K562 (cell line): ENCODE results near the gene SDR39U1. TPM values are rescaled to one million over a fixed set of nuclear protein-coding genes. Genes with fewer than 3 reads are reported as not detected.

ENCODE experiments used
- ATAC-seq: fragments of 200-7000 bp; cut with Tn5 transposase; 3 replicates; pipeline ENCODE4 v1.9.1; 2020; ENCODE audit warnings: moderate library complexity
- BruUV-seq: library from RNA; stranded (reverse); fragments of 400-500 nt; replicated peaks from 2 replicates; lab custom pipeline; 2021; lab: Mats Ljungman, UMichigan
- CTCF ChIA-PET: fragments of 300-600 bp; formaldehyde crosslinking; extraction: SDS; loops from one replicate; lab custom pipeline; 2021; ENCODE audit warnings: low intra/inter-chr PET ratio; lab: Yijun Ruan, JAX
- POLR2A ChIA-PET: fragments of 300-600, 350-650 bp; sonication (Branson Sonifier 250); formaldehyde crosslinking; extraction: SDS; loops from one replicate; lab custom pipeline; 2021; ENCODE audit warnings: antibody characterized with exemption, inconsistent platforms; lab: Yijun Ruan, JAX
- DNase-seq, 4 experiments: peaks; one replicate each; pipeline versions ENCODE4 v3.0.0 to v3.0.0-alpha.2; 2011 to 2018; ENCODE audit warnings: low spot score in 3 of 4, mixed read lengths in 3 of 4; ENCODE audit errors: extremely low read depth in 1 of 4
- FAIRE-seq: peaks from 2 replicates; lab custom pipeline; 2011; peaks lifted over from hg19 to GRCh38; lab: Jason Lieb, UNC
- H2AFZ ChIP-seq: 2 replicates; pipeline ENCODE4 v1.6.0; 2011; ENCODE audit warnings: low read depth, low read length, control low read depth, inconsistent platforms
- H3K27ac ChIP-seq: fragments of 200-600 bp; 3 replicates; pipeline ENCODE4 v1.8.0; 2011; ENCODE audit warnings: low read depth, mild to moderate bottlenecking, control low read depth, inconsistent platforms, low read length, moderate library complexity, mixed read lengths; ENCODE audit errors: extremely low read depth
- H3K27me3 ChIP-seq, 2 experiments: fragments of 300-600 bp in 1 of 2; 2 replicates in 1 of 2; 3 replicates in 1 of 2; pipeline versions ENCODE4 v1.6.0 to v1.8.0; 2011; ENCODE audit warnings: inconsistent platforms in 2 of 2, low read length in 2 of 2, mild to moderate bottlenecking in 1 of 2, mixed read lengths in 1 of 2, moderate library complexity in 1 of 2; ENCODE audit not compliant: control insufficient read depth in 2 of 2, insufficient read depth in 2 of 2
- H3K36me3 ChIP-seq: fragments of 300-600 bp; 3 replicates; pipeline ENCODE4 v1.8.0; 2011; ENCODE audit warnings: mild to moderate bottlenecking, low read length, inconsistent platforms; ENCODE audit not compliant: control insufficient read depth, insufficient read depth
- H3K4me1 ChIP-seq, 2 experiments: fragments of 200-600 bp in 1 of 2; replicated peaks in 1 of 2; 2 replicates in 1 of 2; 3 replicates in 1 of 2; pipeline versions ENCODE4 v1.5.1 to v1.8.0; 2011; ENCODE audit warnings: inconsistent platforms in 2 of 2, low read length in 2 of 2, mild to moderate bottlenecking in 1 of 2, mixed read lengths in 1 of 2, moderate library complexity in 1 of 2; ENCODE audit not compliant: control insufficient read depth in 2 of 2, insufficient read depth in 2 of 2
- H3K4me2 ChIP-seq: 2 replicates; pipeline ENCODE4 v1.6.1; 2011; ENCODE audit warnings: low read length, control low read depth, inconsistent platforms, mixed read lengths; ENCODE audit not compliant: insufficient read depth
- H3K4me3 ChIP-seq: fragments of 200-600 bp; sonication (generic), shearing (Covaris generic); 2 replicates; pipeline ENCODE4 v1.5.1; 2016; ENCODE audit warnings: control low read depth, inconsistent platforms
- H3K79me2 ChIP-seq: fragments of 200-600 bp; 3 replicates; pipeline ENCODE4 v1.8.0; 2011; ENCODE audit warnings: low read length, inconsistent platforms; ENCODE audit not compliant: control insufficient read depth, insufficient read depth
- H3K9ac ChIP-seq, 2 experiments: 2 replicates each; pipeline versions ENCODE4 v1.6.0 to v1.6.1; 2011; ENCODE audit warnings: low read depth in 2 of 2, low read length in 2 of 2, control low read depth in 1 of 2, inconsistent platforms in 1 of 2, mild to moderate bottlenecking in 1 of 2, mixed read lengths in 1 of 2; ENCODE audit not compliant: insufficient read depth in 1 of 2
- H3K9me1 ChIP-seq: one replicate; pipeline ENCODE4 v1.6.0; 2011; ENCODE audit warnings: inconsistent platforms, mild to moderate bottlenecking, low read length, moderate library complexity; ENCODE audit not compliant: control insufficient read depth, insufficient read depth
- H3K9me3 ChIP-seq: replicated peaks from 2 replicates; pipeline ENCODE4 v1.5.1; 2011; ENCODE audit warnings: low read depth, low read length, inconsistent platforms; ENCODE audit not compliant: control insufficient read depth, insufficient read depth
- H4K20me1 ChIP-seq: replicated peaks from 2 replicates; pipeline ENCODE4 v1.6.1; 2011; ENCODE audit warnings: low read length, inconsistent platforms, mixed read lengths; ENCODE audit not compliant: control insufficient read depth, insufficient read depth
- EZH2 ChIP-seq: IDR thresholded peaks from 2 replicates; pipeline ENCODE4 v1.6.1; 2012; ENCODE audit warnings: low read depth, mild to moderate bottlenecking, inconsistent platforms, low read length, borderline replicate concordance
- FOSL1 ChIP-seq: fragments of 200-800 bp; sonication (Bioruptor generic); conservative IDR thresholded peaks from 2 replicates; pipeline ENCODE4 v1.6.1; 2016; ENCODE audit warnings: missing genetic modification characterization, missing compliant biosample characterization
- FOXA1 ChIP-seq: fragments of 450-650 bp; IDR thresholded peaks from 2 replicates; pipeline ENCODE4 v1.6.1; 2016; ENCODE audit warnings: mild to moderate bottlenecking, borderline replicate concordance
- PHF8 ChIP-seq: fragments of 200-600 bp; sonication (generic); IDR thresholded peaks from 2 replicates; pipeline ENCODE4 v1.6.1; 2012; ENCODE audit warnings: mixed run types, mild to moderate bottlenecking, inconsistent platforms, low read length, moderate library complexity, borderline replicate concordance
- POU5F1 ChIP-seq: fragments of 150-350 bp; IDR thresholded peaks from 2 replicates; pipeline ENCODE4 v1.6.1; 2014; ENCODE audit warnings: borderline replicate concordance, low read length, low read depth, mild to moderate bottlenecking; ENCODE audit not compliant: partially characterized antibody
- SMAD2 ChIP-seq: fragments of 150-350 bp; IDR thresholded peaks from 2 replicates; pipeline ENCODE4 v1.6.1; 2014; ENCODE audit warnings: low read depth, mild to moderate bottlenecking, low read length
- ZNF146 ChIP-seq: IDR thresholded peaks from one replicate; pipeline ENCODE4 v1.6.1; 2018; ENCODE audit warnings: missing compliant biosample characterization; ENCODE audit not compliant: unreplicated experiment
- WGBS: fragments of 100-300 bp; shearing (Covaris generic); methylation state at CpG from one replicate; pipeline ENCODE4 v1.1.6; 2016; ENCODE audit warnings: low coverage, mixed read lengths; ENCODE audit not compliant: insufficient coverage; ENCODE audit errors: missing lambda C conversion rate; 5-methylcytosine and 5-hydroxymethylcytosine counted together
- in situ Hi-C: fragments of 300-500 bp; cut with MboI; formaldehyde crosslinking; loops from 4 replicates; pipeline ENCODE4 v1.15.0; 2018; ENCODE audit warnings: inconsistent platforms, mixed read lengths
- intact Hi-C: fragments of 100-400 bp; cut with micrococcal nuclease; formaldehyde crosslinking; loops from 2 replicates; pipeline ENCODE4 v1.14.2; 2022
- polyA plus RNA-seq, 8 experiments: library from polyadenylated mRNA; depleted of rRNA in 4 of 8; stranded (reverse) in 5 of 8; unstranded in 3 of 8; fragments of >200 nt; fragmentation: Nextera tagmentation in 2 of 8; fragmentation: Illumina TruSeq in 1 of 8; extraction: Ambion mirVana in 2 of 8; extraction: Trizol in 1 of 8; gene quantifications; 2 replicates each; pipeline versions ENCODE4 v1.2.1 to v1.2.3, GENCODE V29; 2011 to 2014; ENCODE audit warnings: inconsistent platforms in 1 of 8, missing spikeins in 1 of 8
- total RNA-seq, 7 experiments: library from RNA; depleted of rRNA in 6 of 7; stranded (reverse); fragments of >200 nt in 6 of 7; fragmentation: Illumina TruSeq in 2 of 7; extraction: Trizol in 2 of 7; gene quantifications; 2 replicates each; pipeline versions ENCODE4 v1.2.1 to v1.2.3, GENCODE V29; 2011 to 2021; ENCODE audit warnings: low replicate concordance in 1 of 7

SDR39U1 gene
- total and polyA plus RNA-seq, 9 of the 15 experiments (the other 6 are each of a cell fraction or from before 2014, with no cell fraction given): 10.4 to 56.1 (median 19.8) TPM

DNA sequence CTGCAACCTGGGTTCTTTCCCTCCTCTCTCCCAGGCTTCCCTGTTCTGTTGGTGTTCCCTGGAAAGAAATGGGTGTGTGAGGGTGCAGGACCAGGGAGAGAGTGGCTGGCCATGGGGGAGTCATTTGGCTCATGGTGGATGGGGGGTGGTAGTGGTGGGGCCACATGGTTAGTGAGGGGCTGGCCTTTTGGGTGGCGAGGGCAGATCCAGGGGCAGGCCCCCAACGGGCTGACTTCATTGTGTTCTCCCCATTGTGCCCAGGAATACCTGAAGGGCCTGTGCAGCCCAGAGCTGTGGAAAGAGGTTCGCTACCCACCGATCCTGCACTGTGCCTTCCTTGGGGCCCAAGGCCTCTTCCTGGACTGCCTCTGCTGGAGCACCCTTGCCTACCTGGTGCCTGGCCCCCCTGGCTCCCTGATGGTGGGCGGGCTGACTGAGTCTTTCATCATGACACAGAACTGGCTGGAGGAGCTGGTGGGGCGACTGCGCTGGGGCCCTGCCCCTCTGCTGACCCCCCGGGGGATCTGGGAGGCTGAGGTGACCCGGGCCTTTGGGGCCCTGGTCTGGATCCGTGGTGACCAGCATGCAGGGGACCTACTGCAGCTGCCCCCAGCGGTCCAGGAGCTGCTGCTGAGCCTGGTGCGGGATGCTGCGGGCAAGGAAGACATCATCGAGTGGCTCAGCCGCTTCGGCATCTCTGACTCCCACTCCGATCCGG, 34.8 kb downstream of the SDR39U1 start:
- no peaks in the 10 kb centered on the region for H3K9me3 ChIP-seq
- ChIA-PET CTCF (no interaction called here), POLR2A (interaction anchor here (0.5 to 2.1 kb wide), 5 partner anchors 9 to 501 kb away, joined by 3 to 6 read pairs (median 4); no protein-coding TSS in a partner anchor)
- 32% methylated on average over 5 of the region's 18 CpGs for WGBS
- intact Hi-C loops: no loop called here
- H3K9ac ChIP-seq: no peak overlapping the region
- no peaks in the 10 kb centered on the region for H3K9me1 ChIP-seq
- peaks cover 0 to 7% of the 10 kb centered on the region in 2 experiments; a peak in 3 of 5 replicates for H3K4me1 ChIP-seq
- no peak overlapping the region for H3K4me2 ChIP-seq
- in situ Hi-C loops: no loop called here
- H3K36me3 ChIP-seq: no peaks in the 10 kb centered on the region
- ATAC-seq (no peak), DNase-seq (no peak), FAIRE-seq (no peak)
- no peak overlapping the region for H3K4me3 ChIP-seq
- no peak overlapping the region for H2AFZ ChIP-seq
- H3K27ac ChIP-seq: no peak overlapping the region
- no peak for TF ChIP-seq POU5F1
- no peak for TF ChIP-seq FOXA1
- no peak for TF ChIP-seq ZNF146 (CRISPR knock-in tag)
- TF ChIP-seq PHF8: no peak
- no peak for TF ChIP-seq EZH2
- TF ChIP-seq SMAD2: no peak
- no peak for TF ChIP-seq FOSL1 (tag)
- peaks cover 0 to 8% of the 10 kb centered on the region in 2 experiments; a peak in 1 of 5 replicates for H3K27me3 ChIP-seq
- H4K20me1 ChIP-seq: no peaks in the 10 kb centered on the region
- no peaks in the 10 kb centered on the region for H3K79me2 ChIP-seq
- BruUV-seq: no TSS peak
